ENCODE results near the gene BICD1.

DNA sequence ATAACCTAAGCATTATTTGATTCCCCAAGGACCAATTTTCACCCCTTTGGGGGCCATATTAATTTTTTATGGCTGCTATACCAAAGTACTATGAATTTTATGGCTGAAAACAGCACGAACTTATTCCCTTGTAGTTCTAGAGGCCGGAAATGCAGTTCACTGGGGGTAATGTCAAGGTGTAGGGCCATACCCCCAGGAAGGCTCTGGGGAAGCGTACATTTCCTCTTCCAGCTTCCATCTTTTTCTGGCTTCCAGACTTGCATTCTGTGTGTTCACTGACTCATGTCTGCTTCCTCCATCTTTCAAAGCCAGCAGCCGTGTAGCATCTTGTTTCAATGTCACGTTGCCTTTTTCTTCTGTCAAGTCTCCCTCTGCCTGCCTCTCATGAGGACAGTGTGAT is 133.5 kb downstream of the BICD1 start:
- TF ChIP-seq, protein P1, sequence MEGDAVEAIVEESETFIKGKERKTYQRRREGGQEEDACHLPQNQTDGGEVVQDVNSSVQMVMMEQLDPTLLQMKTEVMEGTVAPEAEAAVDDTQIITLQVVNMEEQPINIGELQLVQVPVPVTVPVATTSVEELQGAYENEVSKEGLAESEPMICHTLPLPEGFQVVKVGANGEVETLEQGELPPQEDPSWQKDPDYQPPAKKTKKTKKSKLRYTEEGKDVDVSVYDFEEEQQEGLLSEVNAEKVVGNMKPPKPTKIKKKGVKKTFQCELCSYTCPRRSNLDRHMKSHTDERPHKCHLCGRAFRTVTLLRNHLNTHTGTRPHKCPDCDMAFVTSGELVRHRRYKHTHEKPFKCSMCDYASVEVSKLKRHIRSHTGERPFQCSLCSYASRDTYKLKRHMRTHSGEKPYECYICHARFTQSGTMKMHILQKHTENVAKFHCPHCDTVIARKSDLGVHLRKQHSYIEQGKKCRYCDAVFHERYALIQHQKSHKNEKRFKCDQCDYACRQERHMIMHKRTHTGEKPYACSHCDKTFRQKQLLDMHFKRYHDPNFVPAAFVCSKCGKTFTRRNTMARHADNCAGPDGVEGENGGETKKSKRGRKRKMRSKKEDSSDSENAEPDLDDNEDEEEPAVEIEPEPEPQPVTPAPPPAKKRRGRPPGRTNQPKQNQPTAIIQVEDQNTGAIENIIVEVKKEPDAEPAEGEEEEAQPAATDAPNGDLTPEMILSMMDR (IDR thresholded peaks at IDR 0.05): no peak
- no peak for TF ChIP-seq POLR2A (IDR thresholded peaks at IDR 0.05)

All from esophagus squamous epithelium (tissue), 4 donors.